ENCODE measurements around the gene JPH3.

DNA sequence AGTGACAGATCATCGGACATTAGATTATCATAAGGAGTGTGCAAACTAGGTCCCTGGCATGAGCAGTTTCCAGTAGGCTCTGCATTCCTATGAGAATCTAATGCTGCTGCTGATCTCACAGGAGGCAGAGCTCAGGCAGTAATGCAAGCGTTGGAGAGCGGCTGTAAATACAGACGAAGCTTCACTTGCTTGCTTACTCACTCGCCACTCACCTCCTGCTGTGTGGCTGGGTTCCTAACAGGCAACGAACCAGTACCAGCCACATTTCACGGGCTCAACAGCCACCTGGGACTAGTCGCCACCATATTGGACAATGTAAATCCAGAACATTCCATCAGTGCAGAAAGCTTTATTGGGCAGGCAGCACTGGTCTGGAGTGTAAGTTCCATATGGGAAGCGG is 7.7 kb downstream of the JPH3 start:
- TF ChIP-seq, protein P1, sequence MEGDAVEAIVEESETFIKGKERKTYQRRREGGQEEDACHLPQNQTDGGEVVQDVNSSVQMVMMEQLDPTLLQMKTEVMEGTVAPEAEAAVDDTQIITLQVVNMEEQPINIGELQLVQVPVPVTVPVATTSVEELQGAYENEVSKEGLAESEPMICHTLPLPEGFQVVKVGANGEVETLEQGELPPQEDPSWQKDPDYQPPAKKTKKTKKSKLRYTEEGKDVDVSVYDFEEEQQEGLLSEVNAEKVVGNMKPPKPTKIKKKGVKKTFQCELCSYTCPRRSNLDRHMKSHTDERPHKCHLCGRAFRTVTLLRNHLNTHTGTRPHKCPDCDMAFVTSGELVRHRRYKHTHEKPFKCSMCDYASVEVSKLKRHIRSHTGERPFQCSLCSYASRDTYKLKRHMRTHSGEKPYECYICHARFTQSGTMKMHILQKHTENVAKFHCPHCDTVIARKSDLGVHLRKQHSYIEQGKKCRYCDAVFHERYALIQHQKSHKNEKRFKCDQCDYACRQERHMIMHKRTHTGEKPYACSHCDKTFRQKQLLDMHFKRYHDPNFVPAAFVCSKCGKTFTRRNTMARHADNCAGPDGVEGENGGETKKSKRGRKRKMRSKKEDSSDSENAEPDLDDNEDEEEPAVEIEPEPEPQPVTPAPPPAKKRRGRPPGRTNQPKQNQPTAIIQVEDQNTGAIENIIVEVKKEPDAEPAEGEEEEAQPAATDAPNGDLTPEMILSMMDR (IDR thresholded peaks at IDR 0.05; ENCODE audit: low read depth, low read length, poor library complexity, severe bottlenecking), result no peak
- no peak for TF ChIP-seq EZH2phosphoT487 (IDR thresholded peaks at IDR 0.05; ENCODE audit: borderline replicate concordance, low read length)

Measured in DOHH2 (cell line).